Trophoblast cell (in vitro differentiated cells and primary cell): Measurements from ENCODE around the gene ELAVL3.

ENCODE experiments used
- DNase-seq, 2 donors: peaks; one replicate each; pipeline ENCODE4 v3.0.0-alpha.2; 2016
- H2AFZ ChIP-seq: 2 replicates; pipeline ENCODE4 v1.6.1; 2013; ENCODE audit warnings: low read length, moderate library complexity, mild to moderate bottlenecking; ENCODE audit not compliant: insufficient read depth, poor library complexity
- H2AK5ac ChIP-seq: 2 replicates; pipeline ENCODE4 v1.6.1; 2013; ENCODE audit warnings: mild to moderate bottlenecking, low read length
- H2BK120ac ChIP-seq: 2 replicates; pipeline ENCODE4 v1.6.1; 2013; ENCODE audit warnings: low read length, mild to moderate bottlenecking, moderate library complexity; ENCODE audit not compliant: insufficient read depth, poor library complexity
- H2BK12ac ChIP-seq: 2 replicates; pipeline ENCODE4 v1.6.1; 2013; ENCODE audit warnings: mild to moderate bottlenecking, low read length, moderate library complexity
- H2BK5ac ChIP-seq: 2 replicates; pipeline ENCODE4 v1.6.1; 2013; ENCODE audit warnings: low read length, low read depth, moderate library complexity, mild to moderate bottlenecking; ENCODE audit not compliant: poor library complexity
- H3K14ac ChIP-seq: 2 replicates; pipeline ENCODE4 v1.6.1; 2013; ENCODE audit warnings: mild to moderate bottlenecking, low read length
- H3K18ac ChIP-seq: 2 replicates; pipeline ENCODE4 v1.6.1; 2013; ENCODE audit warnings: mild to moderate bottlenecking, low read length
- H3K23ac ChIP-seq: 2 replicates; pipeline ENCODE4 v1.6.1; 2013; ENCODE audit warnings: low read length
- H3K27ac ChIP-seq: 2 replicates; pipeline ENCODE4 v1.5.1; 2013; ENCODE audit warnings: low read depth, mild to moderate bottlenecking, inconsistent platforms, low read length, moderate library complexity
- H3K27me3 ChIP-seq: 2 replicates; pipeline ENCODE4 v1.6.1; 2013; ENCODE audit warnings: inconsistent platforms, mild to moderate bottlenecking, low read length, moderate library complexity; ENCODE audit not compliant: insufficient read depth
- H3K36me3 ChIP-seq, 2 experiments: 1 replicate in 1 of 2; 2 replicates in 1 of 2; pipeline ENCODE4 v1.6.1; 2013; ENCODE audit warnings: low read length in 2 of 2, mild to moderate bottlenecking in 2 of 2, moderate library complexity in 1 of 2; ENCODE audit not compliant: insufficient read depth in 2 of 2, control insufficient read depth in 1 of 2
- H3K4ac ChIP-seq: 2 replicates; pipeline ENCODE4 v1.6.1; 2013; ENCODE audit warnings: low read depth, mild to moderate bottlenecking, low read length, moderate library complexity
- H3K4me1 ChIP-seq, 2 experiments: 1 replicate in 1 of 2; 2 replicates in 1 of 2; pipeline ENCODE4 v1.6.1; 2013; ENCODE audit warnings: low read length in 2 of 2, mild to moderate bottlenecking in 2 of 2, moderate library complexity in 1 of 2; ENCODE audit not compliant: insufficient read depth in 2 of 2, control insufficient read depth in 1 of 2
- H3K4me2 ChIP-seq: 2 replicates; pipeline ENCODE4 v1.6.1; 2013; ENCODE audit warnings: inconsistent platforms, mild to moderate bottlenecking, low read length, moderate library complexity
- H3K4me3 ChIP-seq: 2 replicates; pipeline ENCODE4 v1.5.1; 2013; ENCODE audit warnings: mild to moderate bottlenecking, low read depth, low read length, inconsistent platforms
- H3K79me1 ChIP-seq: one replicate; pipeline ENCODE4 v1.6.1; 2013; ENCODE audit warnings: low read length
- H3K79me2 ChIP-seq: 2 replicates; pipeline ENCODE4 v1.6.1; 2013; ENCODE audit warnings: low read length, mild to moderate bottlenecking; ENCODE audit not compliant: control insufficient read depth, insufficient read depth, poor library complexity
- H3K9ac ChIP-seq: 2 replicates; pipeline ENCODE4 v1.6.1; 2013; ENCODE audit warnings: mild to moderate bottlenecking, low read length
- H3K9me3 ChIP-seq: 2 replicates; pipeline ENCODE4 v1.6.1; 2013; ENCODE audit warnings: low read depth, mild to moderate bottlenecking, control low read depth, inconsistent platforms, low read length; ENCODE audit not compliant: insufficient read depth
- H4K12ac ChIP-seq: 2 replicates; pipeline ENCODE4 v1.6.1; 2013; ENCODE audit warnings: low read depth, mild to moderate bottlenecking, low read length, moderate library complexity
- H4K8ac ChIP-seq: 2 replicates; pipeline ENCODE4 v1.6.1; 2013; ENCODE audit warnings: low read depth, mild to moderate bottlenecking, low read length, moderate library complexity
- H4K91ac ChIP-seq: one replicate; pipeline ENCODE4 v1.6.1; 2013; ENCODE audit warnings: low read depth, mild to moderate bottlenecking, low read length, moderate library complexity
- WGBS: extraction: QIAGEN DNeasy Blood & Tissue Kit; methylation state at CpG from one replicate; pipeline ENCODE4 v1.1.7; 2013; ENCODE audit warnings: missing lambda C conversion rate; ENCODE audit not compliant: insufficient read length, insufficient coverage; ENCODE audit errors: extremely low coverage; 5-methylcytosine and 5-hydroxymethylcytosine counted together

The ELAVL3 gene

DNA sequence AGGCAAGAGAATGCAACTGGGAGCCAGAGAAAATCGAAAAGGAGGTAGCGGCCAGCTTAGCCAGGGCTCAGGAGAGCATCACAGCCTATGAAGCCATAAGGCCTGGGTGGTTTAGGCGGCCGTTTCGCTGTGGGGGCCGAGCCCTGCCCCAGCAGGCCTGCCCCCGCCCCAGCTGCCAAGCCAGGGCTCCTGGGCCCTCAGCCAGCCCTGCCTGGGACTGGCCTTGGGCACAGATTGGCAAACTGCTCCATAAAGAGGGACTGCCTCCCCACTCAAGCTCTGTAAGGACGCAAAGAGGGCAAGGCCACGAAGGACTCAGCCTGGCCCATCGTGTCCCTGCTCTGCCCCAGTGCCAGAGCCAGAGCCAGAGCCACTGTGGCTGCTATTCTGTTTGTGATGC lies 14.6 kb upstream of the ELAVL3 start:
- no peak overlapping the region for H2BK5ac ChIP-seq
- H3K4me3 ChIP-seq: no peak overlapping the region
- peaks cover 5 to 10% of the 10 kb centered on the region in 2 experiments for H3K4me1 ChIP-seq
- H3K79me2 ChIP-seq: no peaks in the 10 kb centered on the region
- no CpG with 5 or more reads among the region's 10 CpGs for WGBS
- DNase-seq: no peak
- H4K8ac ChIP-seq: no peak overlapping the region
- no peak overlapping the region for H3K4ac ChIP-seq
- H2BK120ac ChIP-seq: no peak overlapping the region
- H3K14ac ChIP-seq: no peak overlapping the region
- no peak overlapping the region for H2AK5ac ChIP-seq
- no peak overlapping the region for H4K91ac ChIP-seq
- H3K18ac ChIP-seq: no peak overlapping the region
- H3K4me2 ChIP-seq: no peak overlapping the region
- no peaks in the 10 kb centered on the region for H3K79me1 ChIP-seq
- no peak overlapping the region for H4K12ac ChIP-seq
- no peaks in the 10 kb centered on the region for H3K27me3 ChIP-seq
- H2BK12ac ChIP-seq: no peak overlapping the region
- peaks cover 13 to 14% of the 10 kb centered on the region in 2 experiments for H3K36me3 ChIP-seq
- H3K9me3 ChIP-seq: peaks cover 6% of the 10 kb centered on the region
- H3K23ac ChIP-seq: no peak overlapping the region
- no peak overlapping the region for H2AFZ ChIP-seq
- H3K9ac ChIP-seq: no peak overlapping the region
- H3K27ac ChIP-seq: no peak overlapping the region

GRCh38 chr19:11494634-11495285 lies 13.9 kb upstream of the ELAVL3 start:
- H2BK120ac ChIP-seq: no peak overlapping the region
- peaks cover 6% of the 10 kb centered on the region for H3K9me3 ChIP-seq
- H3K9ac ChIP-seq: no peak overlapping the region
- no peak overlapping the region for H4K12ac ChIP-seq
- H4K8ac ChIP-seq: no peak overlapping the region
- no peaks in the 10 kb centered on the region for H3K27me3 ChIP-seq
- no peak overlapping the region for H3K18ac ChIP-seq
- no peaks in the 10 kb centered on the region for H3K79me2 ChIP-seq
- no peak overlapping the region for H2BK12ac ChIP-seq
- H3K4ac ChIP-seq: no peak overlapping the region
- no peak overlapping the region for H2BK5ac ChIP-seq
- H3K23ac ChIP-seq: no peak overlapping the region
- no peak overlapping the region for H2AK5ac ChIP-seq
- H3K79me1 ChIP-seq: no peaks in the 10 kb centered on the region
- H3K4me3 ChIP-seq: no peak overlapping the region
- H3K36me3 ChIP-seq: peaks cover 14 to 17% of the 10 kb centered on the region in 2 experiments
- no peak overlapping the region for H4K91ac ChIP-seq
- DNase-seq: no peak
- H3K4me2 ChIP-seq: no peak overlapping the region
- H3K14ac ChIP-seq: no peak overlapping the region
- no peak overlapping the region for H3K27ac ChIP-seq
- no peak overlapping the region for H2AFZ ChIP-seq
- WGBS: no CpG with 5 or more reads among the region's 27 CpGs
- H3K4me1 ChIP-seq: peaks cover 0 to 5% of the 10 kb centered on the region in 2 experiments

GRCh38 chr19:11489378-11489777 lies 8.5 kb upstream of the ELAVL3 start:
- H3K4me2 ChIP-seq: no peak overlapping the region

DNA sequence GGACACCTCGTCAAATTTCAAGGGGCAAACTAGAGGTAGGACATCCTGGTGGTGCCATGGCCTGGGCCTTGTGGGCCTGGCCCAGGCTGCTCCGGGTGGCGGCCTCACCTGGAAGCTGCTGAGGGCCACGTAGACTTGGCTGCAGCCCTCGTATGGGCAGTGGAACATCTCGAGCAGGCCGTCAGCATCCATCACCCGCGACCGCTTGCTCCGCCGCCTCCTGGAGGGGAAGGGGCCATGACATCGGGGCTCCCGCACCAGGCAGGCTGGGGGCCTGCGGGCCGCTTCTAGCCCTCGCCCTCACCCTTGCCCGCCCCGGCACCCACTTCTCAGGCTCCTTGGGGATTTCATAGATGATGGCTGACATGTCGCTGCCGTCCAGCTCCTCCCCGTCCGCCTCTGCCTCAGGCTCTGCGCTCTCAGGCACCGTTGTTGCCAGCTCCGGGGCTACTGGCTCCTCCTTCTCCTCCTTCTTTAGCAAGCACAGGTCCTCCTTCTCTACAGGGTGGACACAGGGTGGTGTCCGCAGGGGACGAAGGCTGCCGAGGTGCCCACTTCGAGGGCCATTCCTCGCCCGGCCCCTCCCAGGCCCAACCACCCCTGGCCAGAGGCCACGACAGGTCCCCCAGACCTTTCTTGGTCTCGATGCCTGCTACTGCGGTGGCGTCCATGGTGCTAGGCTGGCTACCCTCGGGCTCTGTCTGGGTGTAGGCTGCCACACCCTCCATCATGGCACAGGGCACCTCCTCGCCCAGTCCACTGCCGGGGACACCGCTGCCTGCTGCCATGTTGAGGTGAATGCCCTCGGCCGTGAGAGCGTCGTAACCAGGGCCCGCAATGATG lies 6.0 kb upstream of the ELAVL3 start:
- Histone ChIP-seq H3K23ac (no peak overlapping the region), H2AFZ (no peak overlapping the region), H3K14ac (no peak overlapping the region), H2BK12ac (no peak overlapping the region), H3K4ac (no peak overlapping the region), H3K27ac (no peak overlapping the region), H2BK5ac (no peak overlapping the region), H3K4me1 (peaks cover 7 to 8% of the 10 kb centered on the region in 2 experiments), H3K18ac (no peak overlapping the region), H3K27me3 (peaks cover 7% of the 10 kb centered on the region), H4K91ac (no peak overlapping the region), H2AK5ac (no peak overlapping the region), H3K4me3 (no peak overlapping the region), H3K9me3 (peaks cover 2% of the 10 kb centered on the region), H3K36me3 (peaks cover 10 to 11% of the 10 kb centered on the region in 2 experiments), H2BK120ac (no peak overlapping the region), H4K12ac (no peak overlapping the region), H3K4me2 (no peak overlapping the region), H3K79me1 (no peaks in the 10 kb centered on the region), H3K9ac (no peak overlapping the region), H3K79me2 (no peaks in the 10 kb centered on the region), H4K8ac (no peak overlapping the region)
- WGBS: no CpG with 5 or more reads among the region's 45 CpGs
- DNase-seq: no peak

More at GRCh38 chr19:11489378-11489777, 8.5 kb upstream of the ELAVL3 start:
- Histone ChIP-seq H3K27me3 (no peaks in the 10 kb centered on the region), H3K4me1 (no peaks in the 10 kb centered on the region), H2AFZ (no peak overlapping the region), H2BK12ac (no peak overlapping the region), H4K91ac (no peak overlapping the region), H3K9ac (no peak overlapping the region), H4K12ac (no peak overlapping the region), H2BK5ac (no peak overlapping the region), H3K4ac (no peak overlapping the region), H3K79me2 (no peaks in the 10 kb centered on the region), H2BK120ac (no peak overlapping the region), H3K23ac (no peak overlapping the region), H2AK5ac (no peak overlapping the region), H4K8ac (no peak overlapping the region), H3K36me3 (peaks cover 8% of the 10 kb centered on the region in 2 experiments), H3K79me1 (no peaks in the 10 kb centered on the region), H3K14ac (no peak overlapping the region), H3K4me3 (no peak overlapping the region), H3K9me3 (peaks cover 2% of the 10 kb centered on the region), H3K27ac (no peak overlapping the region), H3K18ac (no peak overlapping the region)
- WGBS: no CpG with 5 or more reads among the region's 7 CpGs
- DNase-seq: no peak
